ENCODE measurements around the gene CDCP2.

Gene CDCP2

GRCh38 chr1:54084794-54085193 is 68.0 kb downstream of the CDCP2 start:
- no peak for DNase-seq
